ENCODE data around the gene TNNI2. TPM values are rescaled to one million over a fixed set of nuclear protein-coding genes. Genes with fewer than 3 reads are reported as not detected.

TNNI2 gene
- total RNA-seq, 1 donor from 2014 or later, result 2,937 TPM

GRCh38 chr11:1839204-1839923 lies 583 bp downstream of the TNNI2 start:
- Histone ChIP-seq H3K27ac (ENCODE audit: low read depth, low read length) (peak overlapping the region; percentile 96), H3K4me1 (ENCODE audit: control insufficient read depth in 3 of 3, insufficient read depth in 3 of 3, low read length in 3 of 3) (peaks cover 18 to 54% (median 21%) of the 10 kb centered on the region in 3 donors)

GRCh38 chr11:1839924-1840779 lies 1.4 kb downstream of the TNNI2 start:
- H3K4me1 ChIP-seq (ENCODE audit: control insufficient read depth in 3 of 3, insufficient read depth in 3 of 3, low read length in 3 of 3), result peaks cover 21 to 62% (median 21%) of the 10 kb centered on the region in 3 donors
- peak overlapping the region; percentile 92 for H3K27ac ChIP-seq (ENCODE audit: low read depth, low read length)
- H3K4me3 ChIP-seq (ENCODE audit: low read length in 3 of 3), result peak overlapping the region; percentile 69 to 79 (median 70)
- no peaks in the 10 kb centered on the region for H3K9me3 ChIP-seq (ENCODE audit: control insufficient read depth in 3 of 3, low read length in 3 of 3)
- H3K36me3 ChIP-seq (ENCODE audit: control insufficient read depth in 3 of 3, insufficient read depth in 3 of 3, low read length in 3 of 3), result peaks cover 3 to 5% (median 5%) of the 10 kb centered on the region in 3 donors
- no peaks in the 10 kb centered on the region for H3K27me3 ChIP-seq (ENCODE audit: control insufficient read depth in 3 of 3, insufficient read depth in 3 of 3, low read length in 3 of 3)
- H3K9ac ChIP-seq (ENCODE audit: low read depth in 1 of 3, low read length in 3 of 3), result peak overlapping the region; percentile 80 to 90 (median 85)

More at GRCh38 chr11:1839204-1839923, 583 bp downstream of the TNNI2 start:
- Histone ChIP-seq H3K4me3 (ENCODE audit: low read length in 3 of 3) (peak overlapping the region; percentile 69 to 79 (median 70)), H3K27me3 (ENCODE audit: control insufficient read depth in 3 of 3, insufficient read depth in 3 of 3, low read length in 3 of 3) (peaks cover 0 to 1% (median 0%) of the 10 kb centered on the region in 3 donors), H3K9ac (ENCODE audit: low read depth in 1 of 3, low read length in 3 of 3) (peak overlapping the region; percentile 80 to 90 (median 85)), H3K9me3 (ENCODE audit: control insufficient read depth in 3 of 3, low read length in 3 of 3) (no peaks in the 10 kb centered on the region), H3K36me3 (ENCODE audit: control insufficient read depth in 3 of 3, insufficient read depth in 3 of 3, low read length in 3 of 3) (peaks cover 3 to 5% (median 5%) of the 10 kb centered on the region in 3 donors)

- Histone ChIP-seq H3K36me3 (ENCODE audit: control insufficient read depth in 3 of 3, insufficient read depth in 3 of 3, low read length in 3 of 3) (peaks cover 3 to 5% (median 5%) of the 10 kb centered on the region in 3 donors), H3K27me3 (ENCODE audit: control insufficient read depth in 3 of 3, insufficient read depth in 3 of 3, low read length in 3 of 3) (no peaks in the 10 kb centered on the region), H3K27ac (ENCODE audit: low read depth, low read length) (peak overlapping the region; percentile 56), H3K9me3 (ENCODE audit: control insufficient read depth in 3 of 3, low read length in 3 of 3) (no peaks in the 10 kb centered on the region), H3K4me1 (ENCODE audit: control insufficient read depth in 3 of 3, insufficient read depth in 3 of 3, low read length in 3 of 3) (peaks cover 21 to 62% (median 21%) of the 10 kb centered on the region in 3 donors), H3K4me3 (ENCODE audit: low read length in 3 of 3) (peak overlapping the region; percentile 54 to 79 (median 70)), H3K9ac (ENCODE audit: low read depth in 1 of 3, low read length in 3 of 3) (peak overlapping the region; percentile 63 to 90 (median 85))
Measured at GRCh38 chr11:1840780-1841480, 2.1 kb downstream of the TNNI2 start.

GRCh38 chr11:1841511-1842148 lies 2.8 kb downstream of the TNNI2 start:
- H3K27me3 ChIP-seq (ENCODE audit: control insufficient read depth in 3 of 3, insufficient read depth in 3 of 3, low read length in 3 of 3), result no peaks in the 10 kb centered on the region
- peaks cover 3 to 5% (median 5%) of the 10 kb centered on the region in 3 donors for H3K36me3 ChIP-seq (ENCODE audit: control insufficient read depth in 3 of 3, insufficient read depth in 3 of 3, low read length in 3 of 3)
- H3K4me1 ChIP-seq (ENCODE audit: control insufficient read depth in 3 of 3, insufficient read depth in 3 of 3, low read length in 3 of 3), result peaks cover 21 to 62% (median 22%) of the 10 kb centered on the region in 3 donors
- peak overlapping the region; percentile 54 to 79 (median 65) for H3K4me3 ChIP-seq (ENCODE audit: low read length in 3 of 3)
- no peaks in the 10 kb centered on the region for H3K9me3 ChIP-seq (ENCODE audit: control insufficient read depth in 3 of 3, low read length in 3 of 3)
- peak overlapping the region; percentile 63 to 90 (median 85) for H3K9ac ChIP-seq (ENCODE audit: low read depth in 1 of 3, low read length in 3 of 3)
- H3K27ac ChIP-seq (ENCODE audit: low read depth, low read length), result peak overlapping the region; percentile 56

GRCh38 chr11:1842149-1843097 lies 3.6 kb downstream of the TNNI2 start:
- Histone ChIP-seq H3K4me3 (ENCODE audit: low read length in 3 of 3) (peak overlapping the region in 1 of 3 donors; percentile 65), H3K36me3 (ENCODE audit: control insufficient read depth in 3 of 3, insufficient read depth in 3 of 3, low read length in 3 of 3) (peaks cover 3 to 5% (median 5%) of the 10 kb centered on the region in 3 donors), H3K27ac (ENCODE audit: low read depth, low read length) (peak overlapping the region; percentile 56), H3K9me3 (ENCODE audit: control insufficient read depth in 3 of 3, low read length in 3 of 3) (no peaks in the 10 kb centered on the region), H3K27me3 (ENCODE audit: control insufficient read depth in 3 of 3, insufficient read depth in 3 of 3, low read length in 3 of 3) (no peaks in the 10 kb centered on the region), H3K4me1 (ENCODE audit: control insufficient read depth in 3 of 3, insufficient read depth in 3 of 3, low read length in 3 of 3) (peaks cover 19 to 55% (median 23%) of the 10 kb centered on the region in 3 donors), H3K9ac (ENCODE audit: low read depth in 1 of 3, low read length in 3 of 3) (peak overlapping the region; percentile 72 to 90 (median 85))

GRCh38 chr11:1843098-1843473 lies 4.3 kb downstream of the TNNI2 start:
- peak overlapping the region in 1 of 3 donors; percentile 85 for H3K9ac ChIP-seq (ENCODE audit: low read depth in 1 of 3, low read length in 3 of 3)
- H3K27ac ChIP-seq (ENCODE audit: low read depth, low read length), result peak overlapping the region; percentile 56
- no peaks in the 10 kb centered on the region for H3K27me3 ChIP-seq (ENCODE audit: control insufficient read depth in 3 of 3, insufficient read depth in 3 of 3, low read length in 3 of 3)
- no peak overlapping the region for H3K4me3 ChIP-seq (ENCODE audit: low read length in 3 of 3)
- no peaks in the 10 kb centered on the region for H3K9me3 ChIP-seq (ENCODE audit: control insufficient read depth in 3 of 3, low read length in 3 of 3)
- H3K4me1 ChIP-seq (ENCODE audit: control insufficient read depth in 3 of 3, insufficient read depth in 3 of 3, low read length in 3 of 3), result peaks cover 15 to 49% (median 18%) of the 10 kb centered on the region in 3 donors
- peaks cover 3 to 5% (median 5%) of the 10 kb centered on the region in 3 donors for H3K36me3 ChIP-seq (ENCODE audit: control insufficient read depth in 3 of 3, insufficient read depth in 3 of 3, low read length in 3 of 3)

- Histone ChIP-seq H3K9ac (ENCODE audit: low read depth in 1 of 3, low read length in 3 of 3) (peak overlapping the region in 1 of 3 donors; percentile 16), H3K9me3 (ENCODE audit: control insufficient read depth in 3 of 3, low read length in 3 of 3) (no peaks in the 10 kb centered on the region), H3K27me3 (ENCODE audit: control insufficient read depth in 3 of 3, insufficient read depth in 3 of 3, low read length in 3 of 3) (peaks cover 0 to 4% (median 0%) of the 10 kb centered on the region in 3 donors), H3K36me3 (ENCODE audit: control insufficient read depth in 3 of 3, insufficient read depth in 3 of 3, low read length in 3 of 3) (peaks cover 3 to 5% (median 5%) of the 10 kb centered on the region in 3 donors), H3K4me1 (ENCODE audit: control insufficient read depth in 3 of 3, insufficient read depth in 3 of 3, low read length in 3 of 3) (peaks cover 18 to 49% (median 21%) of the 10 kb centered on the region in 3 donors), H3K27ac (ENCODE audit: low read depth, low read length) (no peak overlapping the region), H3K4me3 (ENCODE audit: low read length in 3 of 3) (no peak overlapping the region)
Measured at GRCh38 chr11:1843796-1844195, 5.0 kb downstream of the TNNI2 start.

- H3K36me3 ChIP-seq (ENCODE audit: control insufficient read depth in 3 of 3, insufficient read depth in 3 of 3, low read length in 3 of 3), result peaks cover 3 to 5% (median 5%) of the 10 kb centered on the region in 3 donors
- peak overlapping the region in 1 of 3 donors; percentile 16 for H3K9ac ChIP-seq (ENCODE audit: low read depth in 1 of 3, low read length in 3 of 3)
- H3K27ac ChIP-seq (ENCODE audit: low read depth, low read length), result no peak overlapping the region
- peaks cover 18 to 53% (median 25%) of the 10 kb centered on the region in 3 donors for H3K4me1 ChIP-seq (ENCODE audit: control insufficient read depth in 3 of 3, insufficient read depth in 3 of 3, low read length in 3 of 3)
- H3K27me3 ChIP-seq (ENCODE audit: control insufficient read depth in 3 of 3, insufficient read depth in 3 of 3, low read length in 3 of 3), result peaks cover 0 to 4% (median 0%) of the 10 kb centered on the region in 3 donors
- no peaks in the 10 kb centered on the region for H3K9me3 ChIP-seq (ENCODE audit: control insufficient read depth in 3 of 3, low read length in 3 of 3)
- no peak overlapping the region for H3K4me3 ChIP-seq (ENCODE audit: low read length in 3 of 3)
Measured at GRCh38 chr11:1844221-1845094, 5.7 kb downstream of the TNNI2 start.

Data from skeletal muscle tissue (tissue), 4 donors.